Endodermal cell (in vitro differentiated cells): ENCODE measurements around the gene ST6GALNAC6. TPM values are rescaled to one million over a fixed set of nuclear protein-coding genes. Genes with fewer than 3 reads are reported as not detected.

Experiments used
- DNase-seq: peaks from one replicate; pipeline ENCODE4 v3.0.0-alpha.2; 2017
- H3K27ac ChIP-seq: 2 replicates; pipeline ENCODE4 v1.5.1; 2013; ENCODE audit warnings: mild to moderate bottlenecking, low read depth, low read length, moderate library complexity
- H3K27me3 ChIP-seq: 2 replicates; pipeline ENCODE4 v1.6.1; 2013; ENCODE audit warnings: mild to moderate bottlenecking, low read length, moderate library complexity; ENCODE audit not compliant: insufficient read depth, control insufficient read depth, poor library complexity, severe bottlenecking
- H3K36me3 ChIP-seq: 2 replicates; pipeline ENCODE4 v1.7.0; 2013; ENCODE audit warnings: mild to moderate bottlenecking, low read length, moderate library complexity; ENCODE audit not compliant: control insufficient read depth, insufficient read depth
- H3K4me1 ChIP-seq: one replicate; pipeline ENCODE4 v1.7.0; 2013; ENCODE audit warnings: low read length; ENCODE audit not compliant: control insufficient read depth, insufficient read depth
- H3K4me3 ChIP-seq: 2 replicates; pipeline ENCODE4 v1.5.1; 2013; ENCODE audit warnings: mild to moderate bottlenecking, low read length, moderate library complexity
- H3K9ac ChIP-seq: 2 replicates; pipeline ENCODE4 v1.6.1; 2013; ENCODE audit warnings: mild to moderate bottlenecking, low read length, moderate library complexity; ENCODE audit not compliant: poor library complexity, severe bottlenecking; ENCODE audit errors: extremely low read depth
- H3K9me3 ChIP-seq: 2 replicates; pipeline ENCODE4 v1.6.1; 2013; ENCODE audit warnings: mild to moderate bottlenecking, low read length, moderate library complexity; ENCODE audit not compliant: control insufficient read depth
- H3K27ac Mint-ChIP-seq: 2 replicates; pipeline ENCODE4 v1.8.0; 2020; ENCODE audit warnings: mixed read lengths
- H3K27me3 Mint-ChIP-seq: 2 replicates; pipeline ENCODE4 v1.8.0; 2021; ENCODE audit warnings: mild to moderate bottlenecking, mixed read lengths; ENCODE audit not compliant: insufficient read depth
- H3K36me3 Mint-ChIP-seq: 2 replicates; pipeline ENCODE4 v1.8.0; 2020; ENCODE audit warnings: low read depth, mixed read lengths
- H3K4me1 Mint-ChIP-seq: 2 replicates; pipeline ENCODE4 v1.8.0; 2020; ENCODE audit warnings: mixed read lengths
- H3K4me3 Mint-ChIP-seq: 2 replicates; pipeline ENCODE4 v1.8.0; 2020; ENCODE audit warnings: mild to moderate bottlenecking, moderate library complexity, mixed read lengths
- H3K9me3 Mint-ChIP-seq: 2 replicates; pipeline ENCODE4 v1.8.0; 2020; ENCODE audit warnings: mild to moderate bottlenecking, mixed read lengths
- WGBS, 2 experiments: methylation state at CpG; one replicate each; pipeline versions ENCODE4 v1.1.5 to v1.1.7; 2013; ENCODE audit warnings: missing lambda C conversion rate in 2 of 2, mixed read lengths in 1 of 2; ENCODE audit not compliant: insufficient coverage in 1 of 2, insufficient read length in 1 of 2; 5-methylcytosine and 5-hydroxymethylcytosine counted together
- total RNA-seq, 2 donors: library from RNA; stranded (reverse); fragmentation: NEBNext Ultra II Directional in 1 of 2; extraction: Animal tissue kit (Norgen Biotek cat#: 25700) in 1 of 2; gene quantifications; 2 replicates in 1 of 2; 3 replicates in 1 of 2; pipeline ENCODE4 v1.2.1, GENCODE V29; 2021
- TF ChIP-seq, protein P1 (sequence below): fragments of 200-600 bp; sonication (generic); conservative IDR thresholded peaks from 2 replicates; pipeline ENCODE4 v1.5.0; 2021; ENCODE audit warnings: antibody characterized with exemption, mild to moderate bottlenecking

Gene ST6GALNAC6
- total RNA-seq, 2 donors from 2014 or later, result 42.3 to 44.2 TPM

DNA sequence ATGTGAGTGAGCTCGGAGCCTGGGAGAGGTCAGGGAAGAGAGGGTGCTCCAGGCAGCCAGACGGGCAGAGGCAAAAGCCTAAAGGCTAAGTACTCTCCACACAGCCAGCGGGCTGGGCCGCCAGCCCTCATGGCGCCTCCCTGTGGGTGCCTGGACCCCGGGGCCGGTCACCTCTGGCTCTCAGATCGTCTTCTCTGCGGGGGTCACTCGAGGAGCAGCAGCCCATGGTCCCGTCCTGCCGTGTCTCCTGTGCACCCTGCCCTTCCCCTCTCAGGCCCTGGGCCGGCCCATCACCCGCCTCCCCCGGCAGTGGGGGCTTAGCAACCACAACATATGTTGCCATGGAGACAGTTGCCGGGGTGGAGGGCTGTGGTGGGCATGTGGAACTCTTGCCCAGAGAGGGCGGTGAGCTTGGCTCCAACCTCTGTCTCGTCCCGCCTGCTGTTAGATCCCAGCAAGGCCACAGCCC lies 26.1 kb downstream of the ST6GALNAC6 start:
- H3K4me1 Mint-ChIP-seq, result peaks cover 8% of the 10 kb centered on the region
- H3K27me3 Mint-ChIP-seq, result no peaks in the 10 kb centered on the region
- Histone ChIP-seq H3K4me3 (no peak overlapping the region), H3K4me1 (peaks cover 8% of the 10 kb centered on the region), H3K9me3 (no peaks in the 10 kb centered on the region), H3K9ac (no peak overlapping the region), H3K27ac (peak overlapping the region; percentile 74), H3K27me3 (no peaks in the 10 kb centered on the region), H3K36me3 (no peaks in the 10 kb centered on the region)
- 72 to 87% methylated on average over 2 to 19 of the region's 19 CpGs for WGBS, 2 experiments
- H3K27ac Mint-ChIP-seq, result no peak overlapping the region
- TF ChIP-seq, protein P1, sequence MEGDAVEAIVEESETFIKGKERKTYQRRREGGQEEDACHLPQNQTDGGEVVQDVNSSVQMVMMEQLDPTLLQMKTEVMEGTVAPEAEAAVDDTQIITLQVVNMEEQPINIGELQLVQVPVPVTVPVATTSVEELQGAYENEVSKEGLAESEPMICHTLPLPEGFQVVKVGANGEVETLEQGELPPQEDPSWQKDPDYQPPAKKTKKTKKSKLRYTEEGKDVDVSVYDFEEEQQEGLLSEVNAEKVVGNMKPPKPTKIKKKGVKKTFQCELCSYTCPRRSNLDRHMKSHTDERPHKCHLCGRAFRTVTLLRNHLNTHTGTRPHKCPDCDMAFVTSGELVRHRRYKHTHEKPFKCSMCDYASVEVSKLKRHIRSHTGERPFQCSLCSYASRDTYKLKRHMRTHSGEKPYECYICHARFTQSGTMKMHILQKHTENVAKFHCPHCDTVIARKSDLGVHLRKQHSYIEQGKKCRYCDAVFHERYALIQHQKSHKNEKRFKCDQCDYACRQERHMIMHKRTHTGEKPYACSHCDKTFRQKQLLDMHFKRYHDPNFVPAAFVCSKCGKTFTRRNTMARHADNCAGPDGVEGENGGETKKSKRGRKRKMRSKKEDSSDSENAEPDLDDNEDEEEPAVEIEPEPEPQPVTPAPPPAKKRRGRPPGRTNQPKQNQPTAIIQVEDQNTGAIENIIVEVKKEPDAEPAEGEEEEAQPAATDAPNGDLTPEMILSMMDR, result no peak
- H3K36me3 Mint-ChIP-seq, result no peaks in the 10 kb centered on the region
- no peak overlapping the region for H3K4me3 Mint-ChIP-seq
- peak; percentile 44 for DNase-seq
- no peaks in the 10 kb centered on the region for H3K9me3 Mint-ChIP-seq

DNA sequence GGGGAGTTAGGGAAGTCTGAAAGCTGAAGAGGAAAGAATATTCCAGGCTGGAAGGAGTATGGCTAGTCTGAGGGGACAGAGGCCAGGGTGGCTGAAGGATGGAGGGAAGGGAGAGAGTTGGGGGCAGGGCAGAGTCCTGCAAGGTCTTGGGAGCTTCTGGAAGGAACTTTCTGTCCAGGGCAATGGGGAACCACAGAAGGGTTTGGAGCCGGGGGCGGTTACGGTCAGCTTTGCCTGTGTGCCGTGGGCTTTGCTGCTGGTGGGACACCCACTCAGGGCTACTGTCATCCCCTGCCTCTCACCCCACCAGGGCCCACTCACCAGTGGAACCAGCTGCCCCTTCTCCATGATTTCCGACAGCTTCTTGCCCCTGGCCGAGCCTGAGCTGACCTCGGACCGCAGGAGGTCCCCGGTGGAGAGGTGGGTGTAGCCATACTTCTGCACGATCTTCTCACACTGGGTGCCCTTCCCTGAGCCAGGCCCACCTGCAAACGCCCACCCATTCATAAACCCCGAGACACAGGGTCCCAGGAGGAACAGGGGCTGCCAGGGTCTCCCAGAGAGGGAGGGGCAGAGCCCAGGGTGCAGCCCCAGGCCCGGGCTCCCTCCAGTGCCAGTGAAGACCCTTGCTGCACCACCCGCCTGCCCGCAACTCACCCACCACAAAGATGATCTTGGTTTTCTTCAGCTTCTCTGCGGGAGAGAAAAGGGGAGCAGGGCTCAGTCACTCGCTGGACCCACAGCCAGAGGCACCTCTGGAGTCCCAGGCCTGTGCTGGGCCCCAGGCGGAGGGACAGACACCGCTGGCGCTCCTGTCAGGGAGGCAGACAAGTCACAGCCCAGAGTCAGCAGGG lies 26.8 kb downstream of the ST6GALNAC6 start:
- Mint-ChIP-seq H3K27ac (no peak overlapping the region), H3K9me3 (no peaks in the 10 kb centered on the region), H3K36me3 (no peaks in the 10 kb centered on the region), H3K4me3 (no peak overlapping the region), H3K27me3 (no peaks in the 10 kb centered on the region), H3K4me1 (peaks cover 5% of the 10 kb centered on the region)
- WGBS, 2 experiments, result 92 to 94% methylated on average over 11 to 20 of the region's 20 CpGs
- no peaks in the 10 kb centered on the region for H3K9me3 ChIP-seq
- no peaks in the 10 kb centered on the region for H3K27me3 ChIP-seq
- peaks cover 3% of the 10 kb centered on the region for H3K4me1 ChIP-seq
- no peaks in the 10 kb centered on the region for H3K36me3 ChIP-seq
- TF ChIP-seq, protein P1, result no peak
- DNase-seq, result no peak
- no peak overlapping the region for H3K4me3 ChIP-seq
- no peak overlapping the region for H3K9ac ChIP-seq
- H3K27ac ChIP-seq, result peak overlapping the region; percentile 74

DNA sequence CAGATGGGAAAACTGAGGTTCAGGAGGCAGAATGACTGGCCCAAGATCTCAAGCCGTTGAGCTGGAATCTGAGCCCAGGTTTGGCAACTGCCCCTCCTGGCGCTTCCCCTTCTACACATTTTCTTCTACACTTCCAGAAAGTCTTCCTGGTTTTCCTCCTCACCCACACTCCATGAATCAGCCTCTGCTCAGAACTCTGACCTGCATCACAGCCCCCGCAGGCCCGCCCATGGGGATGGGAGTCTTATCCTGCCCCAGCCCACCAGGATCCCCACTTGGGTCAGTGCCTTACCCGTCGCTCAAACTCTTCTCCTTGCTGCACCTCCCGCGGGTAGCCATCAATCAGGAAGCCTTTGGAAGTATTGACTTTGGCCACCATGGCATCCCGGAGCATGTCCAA lies 27.9 kb downstream of the ST6GALNAC6 start:
- H3K27me3 ChIP-seq, result no peaks in the 10 kb centered on the region
- H3K36me3 ChIP-seq, result no peaks in the 10 kb centered on the region
- 86 to 88% methylated on average over 6 to 9 of the region's 9 CpGs for WGBS, 2 experiments
- H3K9ac ChIP-seq, result no peak overlapping the region
- H3K9me3 Mint-ChIP-seq, result no peaks in the 10 kb centered on the region
- DNase-seq, result no peak
- H3K4me1 ChIP-seq, result no peaks in the 10 kb centered on the region
- no peaks in the 10 kb centered on the region for H3K9me3 ChIP-seq
- H3K27ac ChIP-seq, result no peak overlapping the region
- no peak overlapping the region for H3K4me3 ChIP-seq
- no peaks in the 10 kb centered on the region for H3K27me3 Mint-ChIP-seq
- H3K4me3 Mint-ChIP-seq, result no peak overlapping the region
- no peak overlapping the region for H3K27ac Mint-ChIP-seq
- TF ChIP-seq, protein P1, result no peak
- no peaks in the 10 kb centered on the region for H3K36me3 Mint-ChIP-seq
- H3K4me1 Mint-ChIP-seq, result no peaks in the 10 kb centered on the region
